D721Med (cell line): ENCODE data around the gene TRIM37.

Experiments
- DNase-seq: peaks from one replicate; pipeline ENCODE4 v3.0.0; 2011; ENCODE audit warnings: low spot score; ENCODE audit not compliant: insufficient read length
- FAIRE-seq: peaks from 2 replicates; lab custom pipeline; 2011; peaks lifted over from hg19 to GRCh38; lab: Jason Lieb, UNC
- TF ChIP-seq, protein P1 (sequence below): IDR thresholded peaks from 2 replicates; pipeline ENCODE4 v1.5.1; 2012; ENCODE audit warnings: mild to moderate bottlenecking, control low read depth; ENCODE audit not compliant: insufficient read depth; ENCODE audit errors: missing control alignments

Gene TRIM37

DNA sequence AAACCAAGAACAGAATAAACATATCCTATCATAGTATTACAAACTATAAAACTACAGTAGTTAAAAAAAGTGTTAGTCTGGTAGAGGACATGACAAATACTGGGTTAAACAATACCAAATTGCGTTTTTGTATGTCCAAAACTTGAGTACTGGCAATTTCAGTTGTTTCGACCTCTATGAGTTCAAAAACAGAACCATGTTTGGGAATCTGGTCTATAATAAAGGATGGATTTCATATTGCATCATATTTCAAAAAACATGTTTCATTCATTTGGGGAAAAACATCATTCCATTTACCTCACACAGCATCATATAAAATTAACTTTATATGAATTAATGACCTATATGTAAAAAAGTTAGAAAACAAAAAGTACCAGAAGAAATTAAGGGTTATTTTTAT, 81.8 kb downstream of the TRIM37 start:
- DNase-seq = no peak
- FAIRE-seq = no peak
- TF ChIP-seq, protein P1, sequence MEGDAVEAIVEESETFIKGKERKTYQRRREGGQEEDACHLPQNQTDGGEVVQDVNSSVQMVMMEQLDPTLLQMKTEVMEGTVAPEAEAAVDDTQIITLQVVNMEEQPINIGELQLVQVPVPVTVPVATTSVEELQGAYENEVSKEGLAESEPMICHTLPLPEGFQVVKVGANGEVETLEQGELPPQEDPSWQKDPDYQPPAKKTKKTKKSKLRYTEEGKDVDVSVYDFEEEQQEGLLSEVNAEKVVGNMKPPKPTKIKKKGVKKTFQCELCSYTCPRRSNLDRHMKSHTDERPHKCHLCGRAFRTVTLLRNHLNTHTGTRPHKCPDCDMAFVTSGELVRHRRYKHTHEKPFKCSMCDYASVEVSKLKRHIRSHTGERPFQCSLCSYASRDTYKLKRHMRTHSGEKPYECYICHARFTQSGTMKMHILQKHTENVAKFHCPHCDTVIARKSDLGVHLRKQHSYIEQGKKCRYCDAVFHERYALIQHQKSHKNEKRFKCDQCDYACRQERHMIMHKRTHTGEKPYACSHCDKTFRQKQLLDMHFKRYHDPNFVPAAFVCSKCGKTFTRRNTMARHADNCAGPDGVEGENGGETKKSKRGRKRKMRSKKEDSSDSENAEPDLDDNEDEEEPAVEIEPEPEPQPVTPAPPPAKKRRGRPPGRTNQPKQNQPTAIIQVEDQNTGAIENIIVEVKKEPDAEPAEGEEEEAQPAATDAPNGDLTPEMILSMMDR = no peak

DNA sequence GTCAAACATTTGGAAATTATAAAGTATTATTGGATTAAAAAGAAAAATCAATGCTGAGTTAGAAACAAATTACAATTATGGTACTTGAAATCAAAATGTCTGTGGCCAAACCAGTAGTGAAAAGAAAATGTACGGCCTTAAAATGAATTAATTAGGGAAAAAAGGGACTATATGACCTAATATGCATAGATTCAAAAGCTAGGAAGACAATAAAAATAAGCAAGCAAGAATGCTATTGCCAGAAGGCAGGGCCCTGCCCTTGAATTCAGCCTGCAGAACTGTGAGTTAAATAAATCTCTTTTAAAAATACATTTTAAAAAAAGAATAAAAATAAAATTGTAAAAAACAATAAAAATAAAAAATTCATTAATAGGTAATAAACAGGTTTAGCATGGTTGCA, 88.7 kb downstream of the TRIM37 start:
- FAIRE-seq (no peak), DNase-seq (no peak)
- TF ChIP-seq, protein P1 = no peak

DNA sequence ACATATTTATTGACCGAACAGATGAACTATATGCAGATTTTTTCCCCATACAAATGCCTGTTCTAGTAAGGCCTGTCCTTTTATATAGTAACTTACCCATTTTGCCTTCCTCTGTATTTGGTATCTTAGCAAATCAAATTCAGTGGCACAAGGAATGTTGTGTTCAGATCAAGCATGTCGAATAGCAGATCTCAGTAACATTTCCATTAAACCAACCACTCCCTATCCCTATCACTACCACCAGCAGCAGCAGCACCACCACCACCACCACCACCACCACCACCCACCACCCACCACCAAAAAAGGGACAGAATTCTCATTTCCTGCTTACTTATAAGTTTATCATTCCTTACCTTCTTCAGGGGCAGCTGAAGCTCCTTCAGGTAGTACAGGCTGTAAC, 94.7 kb downstream of the TRIM37 start:
- no peak for DNase-seq
- FAIRE-seq = no peak
- TF ChIP-seq, protein P1 = no peak

DNA sequence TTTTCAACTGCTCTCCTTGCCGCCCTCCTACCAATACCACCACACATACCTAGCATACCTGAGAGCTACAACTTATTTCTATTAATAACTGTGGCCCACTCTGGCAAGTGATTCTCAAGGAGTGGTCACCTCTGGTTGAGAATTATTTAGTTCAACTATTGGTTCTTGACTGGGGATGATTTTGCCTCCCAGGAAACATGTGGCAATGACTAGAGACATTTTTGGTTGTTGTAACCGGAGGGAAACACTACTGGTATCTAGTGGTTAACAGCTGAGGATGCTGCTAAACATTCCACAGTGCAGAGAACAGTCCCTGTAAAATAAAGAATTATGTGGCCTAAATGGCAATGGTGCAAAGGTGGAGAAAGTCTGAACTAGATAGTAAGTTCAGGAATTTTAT, 96.7 kb downstream of the TRIM37 start:
- no peak for DNase-seq
- TF ChIP-seq, protein P1 = no peak
- no peak for FAIRE-seq

DNA sequence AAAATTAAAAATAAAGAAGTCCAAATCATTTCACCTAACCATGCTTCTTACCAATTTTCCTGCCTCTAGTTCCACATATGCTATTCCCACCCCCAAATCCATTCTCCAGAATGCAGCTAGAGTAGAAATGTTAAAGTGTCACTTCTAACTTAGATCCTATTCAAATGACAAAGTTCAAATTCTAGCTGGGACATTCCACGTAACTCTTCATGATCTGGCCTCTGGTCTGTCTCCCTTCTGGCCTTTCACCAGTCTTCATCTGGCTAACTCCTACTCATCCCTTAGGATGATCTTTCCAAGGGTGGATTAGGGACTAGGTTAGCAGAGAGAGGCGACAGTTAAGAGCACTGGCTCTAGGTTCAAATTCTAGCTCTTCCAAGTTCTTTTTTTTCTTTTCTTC, 97.9 kb downstream of the TRIM37 start:
- DNase-seq (no peak), FAIRE-seq (no peak)
- TF ChIP-seq, protein P1 = no peak

DNA sequence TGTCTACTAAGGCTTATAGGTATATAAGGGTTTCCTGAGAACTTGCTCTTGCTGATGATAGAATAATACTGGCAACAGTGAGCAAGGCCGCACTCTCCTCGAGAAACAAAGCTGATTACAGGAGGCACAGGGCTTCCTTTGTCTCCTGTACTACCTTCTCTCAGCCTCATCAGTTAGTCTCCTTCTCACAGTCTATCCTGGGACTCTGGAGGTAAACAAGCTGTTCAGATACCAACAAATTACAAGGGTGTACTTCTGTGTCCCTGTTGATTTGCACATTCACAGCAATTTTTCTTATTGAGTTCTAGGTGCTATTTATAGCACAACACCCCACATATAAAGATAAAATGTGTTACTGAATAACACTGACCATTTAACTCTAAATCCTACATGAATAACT, 98.7 kb downstream of the TRIM37 start:
- FAIRE-seq = no peak
- TF ChIP-seq, protein P1 = no peak

DNA sequence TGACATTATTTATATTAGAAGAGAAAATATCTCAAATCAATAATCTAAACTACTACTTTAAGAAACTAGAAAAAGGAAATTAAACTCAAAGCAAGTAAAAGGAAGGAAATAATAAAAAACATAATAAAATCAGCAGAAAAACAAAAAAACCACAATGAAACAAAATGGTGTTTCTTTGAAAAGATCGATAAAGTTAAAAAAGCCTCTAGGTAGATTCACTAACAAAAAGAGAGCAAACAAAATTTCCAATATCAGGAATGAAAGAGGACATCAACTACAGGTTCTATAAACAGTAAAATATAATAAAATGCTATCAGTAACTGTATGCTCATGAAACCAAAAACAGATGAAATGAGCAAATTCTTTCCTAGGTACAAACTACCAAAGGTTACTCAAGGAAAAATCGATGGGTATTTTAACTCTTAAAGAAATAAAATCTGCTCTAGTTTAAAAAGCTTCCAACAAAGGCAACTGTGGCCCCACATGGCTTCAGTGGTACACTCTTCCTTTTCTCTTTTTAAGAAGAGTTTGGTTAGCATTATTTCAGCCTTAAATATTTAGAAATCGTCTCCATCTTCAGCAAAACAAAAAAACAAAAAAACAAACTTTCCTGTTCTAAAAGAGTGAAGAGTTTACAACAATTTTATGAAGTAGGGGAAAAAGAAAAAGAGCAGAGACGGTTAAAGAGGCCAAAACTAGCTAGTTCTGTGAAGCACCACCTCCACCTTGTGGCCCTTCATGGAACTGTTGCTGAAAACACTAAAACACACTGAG, 102.2 kb downstream of the TRIM37 start:
- TF ChIP-seq, protein P1 = peak; percentile 100
- peak; percentile 35 for FAIRE-seq
- no peak for DNase-seq

More for the DNA sequence above, 98.7 kb downstream of the TRIM37 start:
- no peak for DNase-seq
